HT-29 (cell line): Measurements from ENCODE around the gene ABI2. TPM values are rescaled to one million over a fixed set of nuclear protein-coding genes. Genes with fewer than 3 reads are reported as not detected.

Source experiments
- DNase-seq: peaks from one replicate; pipeline ENCODE4 v3.0.0-alpha.2; 2015; ENCODE audit warnings: low spot score
- total RNA-seq: library from RNA; depleted of rRNA; stranded (reverse); fragments of >200 nt; shearing (Covaris generic); gene quantifications from 2 replicates; pipeline ENCODE4 v1.2.3, GENCODE V29; 2014; rRNA removed

Gene ABI2
- total RNA-seq, 1 experiment from 2014 or later: 27.9 TPM

- no peak for DNase-seq
These were observed 143.1 kb downstream of the ABI2 start for GRCh38 chr2:203471323-203471722.

GRCh38 chr2:203476881-203477280 is 148.7 kb downstream of the ABI2 start:
- no peak for DNase-seq

GRCh38 chr2:203480623-203481022 is 152.4 kb downstream of the ABI2 start:
- no peak for DNase-seq

GRCh38 chr2:203484266-203485112 is 156.3 kb downstream of the ABI2 start:
- peak; percentile 72 for DNase-seq

GRCh38 chr2:203489531-203489930 is 161.3 kb downstream of the ABI2 start:
- no peak for DNase-seq

GRCh38 chr2:203490391-203490790 is 162.2 kb downstream of the ABI2 start:
- no peak for DNase-seq

GRCh38 chr2:203492965-203493364 is 164.8 kb downstream of the ABI2 start:
- DNase-seq: no peak

Other genes starting within 250 kb of the ABI2 start
- gene CYP20A1, start 89.4 kb upstream of the ABI2 start, total RNA-seq: 5.8 and 6.1 TPM in 2 replicates
- 6.8 and 7.1 TPM in 2 replicates for gene RAPH1, start 206.9 kb downstream of the ABI2 start, total RNA-seq